Effector CD8-positive, alpha-beta T cell (primary cell): ENCODE results near the gene SLFN12.
A peak's percentile ranks its signal among the peaks of the same experiment; 100 is the strongest.
"Not testable (repeated sequence)": the region's sequence is repeated elsewhere in the genome, so short reads cannot be mapped to it uniquely, and the experiment has no call there.

Experiments used
- DNase-seq: peaks from one replicate; lab custom pipeline; 2025; lab: John Stamatoyannopoulos, UW

Gene SLFN12

DNA sequence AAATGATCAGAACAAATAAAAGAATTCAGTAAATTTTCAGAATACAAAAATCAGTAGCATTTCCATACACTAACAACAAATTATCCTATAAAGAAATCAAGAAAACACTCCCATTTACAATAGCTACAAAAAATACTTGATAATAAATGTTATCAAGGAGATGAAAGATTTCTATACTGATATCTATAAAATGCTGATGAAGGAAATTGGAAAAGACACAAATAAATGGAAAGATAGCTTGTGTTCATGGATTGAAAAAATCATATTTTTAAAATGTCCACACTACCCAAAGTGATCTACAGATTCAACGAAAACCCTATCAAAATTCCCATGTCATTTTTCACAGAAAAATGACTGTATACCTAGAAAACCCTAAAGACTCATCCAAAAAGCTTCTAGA lies 18.1 kb downstream of the SLFN12 start:
- no peak for DNase-seq

GRCh38 chr17:35407531-35407930 lies 24.8 kb downstream of the SLFN12 start:
- DNase-seq, result no peak

DNA sequence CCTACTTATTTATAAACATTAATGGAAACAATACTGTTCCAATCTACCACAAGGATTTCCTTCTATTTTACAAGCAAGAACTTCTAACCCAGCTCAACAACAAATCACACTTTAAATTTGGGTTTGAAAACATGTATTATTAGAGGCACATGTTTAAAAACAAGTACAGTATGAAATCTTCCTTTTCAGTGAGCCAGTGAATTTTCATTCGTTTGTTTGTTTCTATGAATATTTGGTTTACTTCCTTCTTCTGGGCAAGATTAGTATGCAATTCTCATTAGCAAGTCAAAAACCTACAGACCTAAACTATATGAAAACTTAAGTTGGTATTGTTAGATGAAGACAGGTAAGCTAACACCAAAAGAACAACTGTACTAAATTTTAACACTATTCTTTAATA lies 25.7 kb downstream of the SLFN12 start:
- no peak for DNase-seq

DNA sequence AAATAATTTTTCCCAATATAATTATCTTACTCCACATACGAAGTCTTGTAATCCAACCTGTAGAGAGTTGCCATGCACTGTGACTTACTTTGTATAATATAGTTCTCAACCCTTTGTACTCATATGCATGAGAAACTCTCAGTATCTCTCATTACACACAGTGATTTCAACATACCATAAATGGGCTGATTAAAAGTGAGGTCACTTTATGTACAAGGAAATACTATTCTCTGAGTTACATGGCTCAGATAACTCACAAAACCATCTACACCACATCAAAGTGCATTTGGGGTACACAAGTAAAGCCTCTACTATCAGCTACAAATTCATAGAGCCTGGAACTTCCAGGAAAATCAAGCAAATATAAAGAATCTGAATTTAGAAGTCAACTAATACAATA lies 27.9 kb downstream of the SLFN12 start:
- no peak for DNase-seq

GRCh38 chr17:35393783-35394182 lies 38.5 kb downstream of the SLFN12 start:
- not testable (repeated sequence) for DNase-seq

GRCh38 chr17:35390663-35391062 lies 41.6 kb downstream of the SLFN12 start:
- DNase-seq, result no peak

- DNase-seq, result no peak
These were observed 42.1 kb downstream of the SLFN12 start for GRCh38 chr17:35390156-35390555.

DNA sequence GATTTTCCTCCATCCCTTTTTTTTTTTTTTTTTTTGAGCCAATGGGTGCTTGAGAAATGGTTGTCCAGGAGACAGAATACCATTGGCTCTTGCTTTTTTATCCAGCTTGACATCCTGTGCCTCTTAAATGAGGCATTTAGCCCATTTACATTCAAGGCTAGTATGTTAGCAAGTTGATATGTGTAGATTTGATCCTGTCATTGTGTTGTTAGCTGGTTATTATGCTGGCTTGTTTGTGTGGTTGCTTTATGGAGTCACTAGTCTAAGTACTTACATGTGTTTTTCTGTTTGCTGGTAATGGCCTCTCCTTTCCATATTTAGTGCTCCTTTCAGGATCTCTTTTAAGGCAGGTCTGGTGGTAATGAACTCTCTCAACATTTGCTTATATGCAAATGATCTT lies 44.8 kb downstream of the SLFN12 start:
- DNase-seq, result no peak

DNA sequence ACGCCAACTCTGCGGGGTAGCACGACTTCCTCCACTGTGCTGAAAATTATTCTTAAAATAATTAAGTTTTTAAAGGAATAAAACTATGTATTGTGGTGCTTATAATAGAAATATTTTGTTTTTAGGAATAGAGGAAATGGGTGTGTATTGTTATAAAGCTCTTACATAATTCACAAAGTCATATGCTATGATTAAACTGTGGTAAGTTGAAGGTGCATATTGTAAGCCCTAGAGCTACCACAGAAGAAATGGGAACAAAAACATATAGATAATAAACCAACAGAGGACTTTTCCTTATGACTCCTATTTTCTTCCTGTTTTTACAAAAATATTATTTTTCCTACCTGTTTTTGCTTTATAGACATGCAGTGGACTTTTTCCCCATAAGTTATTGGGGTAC lies 54.6 kb downstream of the SLFN12 start:
- DNase-seq, result no peak

- DNase-seq, result no peak
These were observed 55.2 kb downstream of the SLFN12 start for GRCh38 chr17:35377068-35377467.

DNA sequence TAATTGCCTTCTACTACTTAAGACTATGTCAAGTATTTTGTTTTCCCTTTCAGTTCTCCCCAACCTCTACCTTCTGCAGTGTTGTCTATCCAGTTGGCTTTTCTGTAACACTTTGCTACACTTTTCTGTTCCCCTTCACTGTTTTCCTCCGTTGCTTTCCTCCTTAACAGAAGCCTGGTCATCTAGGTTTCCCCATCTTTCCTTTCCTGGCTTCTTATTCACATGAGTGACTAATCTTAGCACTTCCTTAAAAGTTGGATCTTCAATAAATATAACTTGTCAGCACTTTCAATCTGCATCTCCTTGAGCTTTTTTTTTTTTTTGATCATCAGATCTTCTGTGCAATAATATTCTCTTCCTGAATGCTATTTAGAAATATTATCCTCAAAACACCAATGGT lies 56.1 kb downstream of the SLFN12 start:
- DNase-seq, result no peak

GRCh38 chr17:35374766-35375344 lies 57.4 kb downstream of the SLFN12 start:
- DNase-seq, result no peak

DNA sequence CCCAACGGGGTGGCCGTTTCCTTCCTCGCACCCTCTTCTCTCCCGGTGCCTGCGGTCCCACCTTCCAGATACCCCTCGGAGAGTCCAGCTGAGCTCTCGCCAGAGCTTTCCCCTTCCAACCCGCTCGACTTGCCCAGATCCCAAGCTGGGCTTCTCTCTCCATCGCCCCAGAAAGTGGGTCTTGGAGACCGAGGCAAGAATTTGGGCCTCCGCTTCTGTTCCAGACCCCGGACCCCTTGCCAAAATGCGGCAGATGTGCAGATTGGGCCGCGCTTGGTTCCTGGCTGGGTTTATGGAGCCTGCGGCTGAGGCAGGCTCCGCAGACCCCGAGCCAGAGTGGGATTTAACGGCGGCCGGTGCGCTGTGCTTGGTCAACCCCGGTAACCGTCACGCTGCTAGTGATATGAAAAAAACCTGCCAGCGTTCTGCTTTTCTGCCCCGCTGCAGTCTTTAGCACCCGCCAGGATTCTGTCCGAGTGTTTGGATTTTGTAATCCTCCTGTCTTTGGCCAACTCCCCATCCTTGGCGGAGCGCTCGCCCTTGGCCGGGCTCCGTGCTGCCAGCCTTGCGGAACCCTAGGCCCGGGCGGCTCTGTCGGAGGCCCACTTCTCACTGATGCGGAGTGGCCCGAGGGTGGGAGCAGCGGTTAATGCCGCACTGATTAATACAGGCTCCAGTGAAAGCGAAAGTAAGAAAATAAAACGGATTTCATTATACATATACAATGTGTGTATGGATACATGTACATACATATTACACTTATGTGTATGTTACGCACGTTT lies 58.1 kb downstream of the SLFN12 start:
- peak; percentile 11 for DNase-seq

- DNase-seq, result peak; percentile 85
These were observed 58.7 kb downstream of the SLFN12 start, which contains the start of gene SLFN11 for GRCh38 chr17:35373534-35373983. TSS of gene SLFN11 (minus strand) at chr17:35373621. CDS start at chr17:35363807, 9,814 bp downstream.

DNA sequence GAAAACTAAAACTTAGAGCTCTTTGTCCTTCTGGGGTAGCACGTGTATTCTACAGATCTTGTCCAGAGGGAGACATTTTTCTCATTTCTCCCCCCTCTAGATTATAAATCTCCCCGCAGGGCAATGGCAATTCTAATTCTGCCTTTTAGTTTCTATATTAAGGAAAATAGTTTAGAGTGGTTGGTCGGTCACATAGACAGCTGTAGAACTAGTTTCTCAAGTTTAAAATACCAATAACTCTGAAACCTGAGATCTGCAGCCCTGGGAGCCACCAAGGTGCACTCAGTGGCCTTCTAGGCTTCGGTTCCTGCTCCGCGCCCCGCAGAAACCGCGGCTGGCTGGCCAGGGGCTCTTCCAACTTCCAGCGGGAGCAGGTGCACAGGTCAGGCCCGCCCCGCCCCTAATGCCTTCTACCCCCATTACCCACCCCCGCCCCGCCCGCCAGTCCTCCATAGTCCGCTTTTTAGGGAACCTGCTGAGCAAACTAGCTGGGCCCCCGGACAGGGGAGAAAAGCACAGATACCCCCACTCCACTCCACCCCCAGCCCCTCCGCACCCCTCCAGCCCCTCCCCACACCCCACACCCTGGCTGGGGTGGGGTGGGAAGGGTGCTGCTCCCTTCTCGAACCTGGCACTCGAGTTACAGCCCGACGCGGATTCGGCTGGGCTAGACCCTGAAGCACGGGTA lies 59.3 kb downstream of the SLFN12 start:
- peak; percentile 25 for DNase-seq

GRCh38 chr17:35371934-35372333 lies 60.4 kb downstream of the SLFN12 start:
- DNase-seq, result no peak

- DNase-seq, result no peak
These were observed 64.0 kb downstream of the SLFN12 start for GRCh38 chr17:35368081-35368830.

DNA sequence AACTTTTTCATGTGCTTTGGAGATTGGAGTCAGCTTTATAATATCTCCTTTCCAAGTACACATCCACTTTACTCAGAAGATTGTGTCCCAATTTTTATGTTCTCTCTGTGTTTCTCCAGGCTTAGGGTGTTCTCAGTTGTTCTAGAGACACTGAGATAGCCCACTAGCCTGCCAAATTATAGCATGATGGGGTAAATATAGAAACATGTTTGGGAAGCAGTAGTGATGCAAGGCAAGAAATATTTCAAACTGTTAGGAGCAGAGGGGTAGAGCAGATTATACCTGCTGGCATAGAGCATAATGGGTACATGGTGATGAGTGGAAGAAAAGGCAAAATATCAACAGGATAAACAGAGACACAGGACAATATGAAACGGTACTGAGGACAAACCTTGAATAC lies 71.3 kb downstream of the SLFN12 start:
- no peak for DNase-seq
